GM21423 (cell line): ENCODE measurements around the gene VCPKMT.
"Not testable (repeated sequence)": the region's sequence is repeated elsewhere in the genome, so short reads cannot be mapped to it uniquely, and the experiment has no call there.

Experiments used
- ATAC-seq: cut with Tn5 transposase; IDR thresholded peaks from one replicate; pipeline ENCODE4 v1.9.1; 2021; ENCODE audit warnings: mild to moderate bottlenecking, moderate library complexity; ENCODE audit not compliant: unreplicated experiment

The VCPKMT gene

GRCh38 chr14:50093496-50093895 lies 22.9 kb downstream of the VCPKMT start:
- no peak for ATAC-seq

DNA sequence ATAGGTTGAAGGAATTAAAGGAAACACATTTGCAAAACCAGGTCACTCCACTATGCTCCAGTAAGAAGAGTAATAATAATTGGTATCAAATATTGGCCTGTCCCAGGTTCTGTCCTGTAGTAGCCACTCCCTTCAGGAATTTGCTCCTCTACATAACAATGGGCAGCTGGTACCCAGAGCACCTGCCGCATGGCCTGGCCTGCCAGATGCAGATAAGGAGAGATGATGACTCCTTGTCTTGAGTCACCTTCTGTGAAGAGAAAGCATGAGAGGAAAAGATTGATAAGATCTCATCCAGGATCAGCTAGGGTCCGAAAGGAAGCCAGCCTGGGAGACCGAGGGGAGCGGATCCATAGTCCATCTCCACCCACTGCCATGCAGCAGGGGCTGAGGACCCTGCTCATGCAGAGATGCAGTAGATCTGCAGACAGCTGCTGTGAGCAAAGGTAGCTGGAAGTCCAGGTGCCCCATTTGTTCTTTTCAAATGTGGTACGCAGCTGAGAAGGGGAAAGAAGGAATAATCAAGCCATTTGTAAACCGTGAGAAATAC lies 24.3 kb downstream of the VCPKMT start:
- no peak for ATAC-seq

GRCh38 chr14:50091240-50091913 lies 25.0 kb downstream of the VCPKMT start:
- ATAC-seq, result no peak

DNA sequence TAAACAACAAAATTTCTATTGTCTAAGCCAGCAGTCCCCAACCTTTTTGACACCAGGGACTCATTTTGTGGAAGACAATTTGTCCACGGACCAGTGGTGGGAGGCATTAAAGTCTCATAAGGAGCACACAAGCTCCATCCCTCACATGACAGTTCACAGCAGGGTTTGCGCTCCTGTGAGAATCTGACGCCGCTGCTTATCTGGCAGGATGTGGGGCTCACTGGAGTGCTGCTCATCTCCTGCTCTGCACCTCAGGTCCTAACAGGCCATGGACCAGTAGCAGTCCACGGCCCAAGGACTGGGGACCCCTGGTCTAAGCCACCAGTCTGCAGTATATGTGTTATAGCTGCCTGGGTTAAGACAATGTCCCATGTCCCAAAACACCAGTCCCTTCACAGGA lies 27.2 kb downstream of the VCPKMT start:
- ATAC-seq, result no peak

GRCh38 chr14:50088731-50089130 lies 27.6 kb downstream of the VCPKMT start:
- ATAC-seq, result no peak

DNA sequence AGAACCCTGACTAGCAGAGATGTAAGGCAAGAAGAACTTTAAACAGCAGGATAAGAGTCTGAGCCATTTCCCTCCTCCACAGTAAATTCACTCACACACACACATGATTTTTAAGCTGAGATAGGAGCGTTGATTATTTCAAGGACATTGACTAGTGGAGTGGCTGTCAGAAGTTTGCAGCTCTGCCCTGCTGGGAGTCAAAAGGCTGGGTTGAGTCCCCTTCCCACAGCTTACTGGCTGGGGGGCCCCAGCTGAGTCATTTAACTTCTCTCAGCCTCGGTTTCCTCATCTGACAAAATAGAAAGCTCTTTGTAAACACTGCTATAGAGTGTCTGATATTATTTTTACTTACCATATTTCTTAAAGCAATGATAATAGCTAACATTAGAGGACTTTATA lies 28.3 kb downstream of the VCPKMT start:
- no peak for ATAC-seq

DNA sequence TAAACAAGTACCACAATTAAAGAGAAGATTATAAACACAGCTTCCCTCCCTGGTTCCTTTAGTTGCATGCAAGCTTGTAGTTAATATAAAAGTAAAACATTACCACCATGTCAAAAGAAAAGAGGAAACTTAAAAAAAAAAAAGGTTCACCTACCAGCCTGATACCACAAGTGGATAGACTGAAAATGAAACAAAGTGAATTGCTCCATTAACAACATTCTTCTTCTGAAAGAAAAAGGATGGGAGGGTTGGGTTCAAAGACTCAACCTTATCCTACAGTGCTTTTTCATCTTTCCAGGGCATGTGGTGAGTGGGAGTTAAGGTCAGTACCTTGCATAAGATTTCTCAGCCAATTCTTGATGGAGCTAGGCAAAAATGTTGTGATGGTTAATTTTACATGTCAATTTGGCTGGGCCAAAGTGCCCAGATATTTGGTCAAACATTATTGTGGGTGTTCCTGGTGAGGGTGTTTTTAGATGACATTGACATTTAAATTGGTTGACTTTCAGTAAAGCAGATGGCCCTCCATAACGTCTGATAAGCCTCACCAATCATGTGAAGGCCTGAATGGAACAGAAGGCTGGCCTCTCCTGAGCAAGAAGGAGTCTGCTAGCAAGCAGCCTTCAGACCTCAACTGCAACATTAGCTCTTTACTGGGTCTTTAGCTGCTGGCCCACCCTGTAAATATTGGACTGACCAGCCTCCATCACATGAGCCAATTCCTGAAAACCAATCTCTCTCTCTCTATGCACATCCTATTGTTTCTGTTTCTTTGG lies 28.8 kb downstream of the VCPKMT start:
- no peak for ATAC-seq

- no peak for ATAC-seq
Measured at GRCh38 chr14:50086321-50086711, 30.1 kb downstream of the VCPKMT start.

DNA sequence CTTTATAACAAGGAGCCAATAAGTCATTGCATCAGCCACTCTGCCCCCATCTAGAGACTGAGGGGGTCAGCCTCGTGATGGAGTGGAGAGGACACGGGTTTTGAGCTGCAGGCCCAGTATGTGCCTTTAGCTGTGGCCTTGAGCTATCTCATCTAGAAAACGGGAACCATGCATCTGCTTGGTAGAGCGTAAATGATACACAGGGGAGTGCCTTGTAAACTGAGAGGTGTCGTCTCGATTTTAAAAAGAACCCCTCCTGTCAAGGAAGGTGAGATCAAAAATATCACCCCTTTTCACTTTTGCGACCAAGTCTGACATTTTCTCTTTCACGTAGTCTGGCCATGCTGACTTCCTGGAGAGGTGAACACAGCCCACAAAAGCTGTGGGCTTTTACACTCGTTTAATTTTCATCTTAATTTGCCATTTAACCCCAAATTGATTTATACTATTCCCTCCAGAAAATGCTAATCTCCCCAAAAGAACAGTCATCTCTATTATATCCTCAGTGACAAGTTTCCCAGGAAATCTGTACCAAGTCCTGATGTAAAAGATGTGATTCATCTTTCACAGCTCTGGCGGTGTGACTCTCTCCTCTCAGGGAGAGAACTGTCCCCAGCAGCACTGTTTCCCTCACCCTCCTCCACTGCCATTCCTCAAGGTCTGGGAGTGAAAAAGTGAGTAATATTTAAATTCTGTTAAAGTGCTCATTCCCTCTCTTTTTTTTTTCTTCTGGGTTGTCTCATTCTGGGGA lies 30.6 kb downstream of the VCPKMT start:
- ATAC-seq, result peak; percentile 59

DNA sequence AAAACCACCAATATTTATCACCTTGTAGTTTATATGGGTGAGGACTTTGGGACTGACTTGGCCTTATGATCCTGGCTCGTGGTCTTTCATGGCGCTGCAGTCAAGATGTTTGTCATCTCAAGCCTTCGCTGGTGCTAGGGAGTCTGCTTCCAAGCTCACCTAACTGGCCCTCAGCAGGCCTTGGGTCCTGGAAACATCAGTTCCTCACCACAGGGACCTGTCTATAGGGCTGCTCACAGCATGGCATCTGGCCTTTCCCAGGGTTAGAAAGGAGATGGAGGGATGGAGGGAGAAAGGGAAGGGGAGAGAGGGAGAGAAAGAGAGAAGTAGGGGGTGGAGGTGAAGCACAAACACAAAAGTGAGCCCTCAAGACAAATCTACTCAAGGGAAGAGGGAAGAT lies 31.7 kb downstream of the VCPKMT start:
- no peak for ATAC-seq

GRCh38 chr14:50083467-50084337 lies 32.7 kb downstream of the VCPKMT start:
- ATAC-seq, result peak; percentile 27

DNA sequence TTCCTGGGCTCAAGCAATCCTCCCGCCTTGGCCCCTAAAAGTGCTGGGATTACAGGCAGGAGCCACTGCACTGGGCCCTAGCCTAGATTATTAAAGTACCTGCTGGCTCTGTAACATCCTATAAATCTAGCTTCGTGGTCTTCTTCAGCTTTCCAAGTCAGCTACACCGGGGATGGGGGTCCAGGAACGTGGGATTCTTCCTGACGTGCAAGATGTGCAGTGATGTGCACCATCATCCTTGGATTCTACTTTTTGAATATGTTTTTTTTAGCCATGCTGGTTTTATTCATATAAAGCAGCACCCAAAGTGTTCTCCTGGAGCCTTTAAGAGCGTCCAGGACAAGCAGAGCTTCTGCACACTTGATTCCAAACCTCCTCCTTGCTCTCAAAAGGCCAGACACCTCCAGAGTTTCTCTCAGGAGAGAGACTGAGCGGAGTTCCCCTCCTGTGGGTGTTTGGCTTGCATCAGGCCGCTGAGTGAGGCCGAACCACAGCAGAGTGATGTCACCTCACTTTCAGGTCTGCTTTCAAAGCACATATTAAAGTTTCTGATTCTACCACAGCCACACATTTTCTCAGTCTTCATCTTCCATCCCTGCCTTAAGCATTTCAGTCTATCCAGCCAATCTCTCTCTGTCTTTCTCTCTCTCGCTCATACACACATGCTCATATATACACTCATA lies 33.4 kb downstream of the VCPKMT start:
- ATAC-seq, result peak; percentile 61

- ATAC-seq, result no peak
Measured at GRCh38 chr14:50082308-50082742, 34.0 kb downstream of the VCPKMT start.

GRCh38 chr14:50079103-50079502 lies 37.3 kb downstream of the VCPKMT start:
- ATAC-seq, result not testable (repeated sequence)

- ATAC-seq, result not testable (repeated sequence)
Measured at GRCh38 chr14:50073663-50074062, 42.7 kb downstream of the VCPKMT start.

DNA sequence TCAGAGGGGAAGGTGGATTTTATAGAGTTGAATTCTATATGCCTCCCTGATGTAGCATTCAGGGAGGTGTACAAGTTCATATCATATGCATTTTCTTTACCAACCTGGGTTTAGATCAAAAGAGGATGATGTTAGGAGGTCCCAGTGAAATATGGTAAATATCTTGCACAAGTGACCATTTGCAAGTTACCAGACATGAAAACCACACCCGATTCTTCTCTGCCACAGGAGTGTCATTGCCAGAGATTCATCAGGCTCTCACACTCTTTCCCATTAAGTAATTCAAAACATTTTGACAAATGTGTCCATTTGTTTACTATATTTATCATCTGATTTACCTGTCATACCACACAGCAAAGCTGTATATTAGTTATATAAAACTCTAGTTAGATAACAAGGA lies 44.0 kb downstream of the VCPKMT start:
- no peak for ATAC-seq

DNA sequence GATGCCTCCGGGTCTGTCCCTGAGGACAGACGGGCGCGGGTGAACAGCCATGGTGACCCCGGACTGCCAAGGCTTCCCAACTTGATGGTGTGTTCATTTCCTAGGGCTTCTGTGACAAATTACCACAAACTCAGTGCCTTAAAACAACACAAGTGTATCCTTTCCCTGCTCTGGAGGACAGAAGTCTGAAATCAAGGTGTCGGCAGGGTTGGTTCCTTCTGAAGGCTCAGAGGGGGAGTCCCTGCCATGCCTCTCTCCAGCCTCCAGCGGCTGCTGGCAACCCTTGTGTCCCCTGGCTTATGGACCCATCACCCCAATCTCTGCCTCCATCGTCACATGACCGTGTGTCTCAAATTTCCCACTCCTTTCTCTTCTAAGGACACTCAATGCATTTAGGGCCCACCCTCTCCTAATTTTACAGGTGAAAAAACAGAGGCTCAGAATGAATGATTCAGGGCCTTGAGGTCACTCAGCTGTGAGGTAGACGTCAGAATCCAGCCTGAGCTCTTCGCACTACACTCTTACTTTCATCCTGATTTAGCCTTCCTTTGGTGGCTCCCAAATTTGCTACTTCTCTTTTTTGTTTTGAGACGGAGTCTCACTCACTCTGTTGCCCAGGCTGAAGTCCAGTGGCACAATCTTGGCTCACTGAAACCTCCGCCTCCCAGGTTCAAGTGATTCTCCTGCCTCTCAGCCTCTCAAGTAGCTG lies 45.4 kb downstream of the VCPKMT start:
- peak; percentile 58 for ATAC-seq

DNA sequence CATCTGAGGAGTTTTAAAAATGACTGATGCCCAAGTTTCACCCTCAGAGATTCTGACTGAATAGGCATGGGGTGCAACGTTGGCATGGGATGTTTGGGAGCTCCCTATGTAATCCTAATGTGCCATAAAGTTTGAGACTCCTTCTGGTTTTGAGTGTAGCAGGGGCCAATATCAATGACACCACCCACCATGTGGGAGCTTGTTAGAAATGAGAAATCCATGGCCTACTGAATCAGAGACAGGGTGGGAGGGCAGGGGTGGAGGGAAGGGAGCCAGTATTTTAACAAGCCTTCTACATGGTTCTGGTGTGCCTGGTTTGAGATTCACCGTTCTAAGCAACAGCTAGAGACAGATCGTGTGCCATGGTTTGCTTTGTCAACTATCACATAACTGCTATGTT lies 46.1 kb downstream of the VCPKMT start:
- ATAC-seq, result no peak

DNA sequence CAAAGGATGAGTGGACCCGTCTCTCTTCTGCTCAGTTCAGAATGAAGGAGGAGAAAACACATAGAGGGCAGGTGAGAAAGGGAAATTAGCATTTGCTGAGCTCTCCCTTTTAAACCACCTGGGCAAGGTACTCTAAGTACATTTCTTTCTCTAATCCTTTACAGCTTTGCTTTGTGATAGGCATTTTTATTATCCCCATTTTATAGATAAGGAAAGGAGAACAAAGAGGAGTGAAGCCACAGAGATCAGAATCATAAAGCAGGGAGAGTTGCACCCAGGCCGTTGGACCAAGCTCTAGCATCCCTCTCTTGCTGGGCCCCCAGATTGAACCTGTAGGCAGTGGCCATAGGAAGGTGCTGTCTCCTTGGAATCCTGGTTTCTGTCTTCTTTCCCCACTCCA lies 47.0 kb downstream of the VCPKMT start:
- ATAC-seq, result no peak
